Pancreas (tissue), 10 donors: ENCODE measurements around the gene NOX5. TPM values are rescaled to one million over a fixed set of nuclear protein-coding genes. Genes with fewer than 3 reads are reported as not detected.
"Not testable (repeated sequence)": the region's sequence is repeated elsewhere in the genome, so short reads cannot be mapped to it uniquely, and the experiment has no call there.

ENCODE experiments used
- ATAC-seq, 4 donors: fragments of 200-7000 bp; cut with Tn5 transposase; one replicate each; pipeline versions ENCODE4 v1.8.0 to v1.9.1; 2020; ENCODE audit warnings: mild to moderate bottlenecking in 4 of 4, moderate library complexity in 4 of 4
- DNase-seq, 6 donors: peaks; one replicate each; pipeline ENCODE4 v3.0.0-alpha.2; 2020
- FAIRE-seq: peaks from 2 replicates; lab custom pipeline; 2012; peaks lifted over from hg19 to GRCh38; lab: Jason Lieb, UNC
- H3K27ac ChIP-seq, 4 donors: fragments of 200-600 bp; sonication (generic); 1 replicate in 3 of 4; 2 replicates in 1 of 4; pipeline versions ENCODE4 v1.5.0 to v1.8.0; 2020
- H3K27me3 ChIP-seq, 4 donors: fragments of 200-600 bp; one replicate each; pipeline ENCODE4 v1.8.0; 2021
- H3K36me3 ChIP-seq, 3 donors: fragments of 200-600 bp; sonication (generic) in 1 of 3; one replicate each; pipeline versions ENCODE4 v1.5.0 to v1.8.0; 2020 to 2021
- H3K4me1 ChIP-seq, 3 donors: fragments of 200-600 bp; one replicate each; pipeline ENCODE4 v1.8.0; 2021
- H3K4me3 ChIP-seq, 4 donors: fragments of 200-600 bp; sonication (generic) in 2 of 4; one replicate each; pipeline versions ENCODE4 v1.5.0 to v1.8.0; 2020 to 2021
- H3K9me3 ChIP-seq, 4 donors: fragments of 200-600 bp; one replicate each; pipeline ENCODE4 v1.8.0; 2021
- CTCF ChIP-seq, 4 donors: fragments of 200-600 bp; sonication (generic) in 3 of 4; IDR thresholded peaks; one replicate each; pipeline versions ENCODE4 v1.5.0 to v1.8.0; 2021; ENCODE audit warnings: antibody characterized with exemption in 4 of 4
- WGBS, 2 donors: extraction: QIAGEN DNeasy Blood & Tissue Kit; methylation state at CpG; one replicate each; pipeline ENCODE4 v1.1.7; 2013; 5-methylcytosine and 5-hydroxymethylcytosine counted together
- intact Hi-C, 3 donors: fragments of 100-400 bp; cut with DNase I; formaldehyde crosslinking; loops; one replicate each; pipeline versions ENCODE4 v1.11.1 to v1.14.2; 2022
- polyA plus RNA-seq, 2 donors: library from polyadenylated mRNA; stranded (reverse); fragments of 200-250 nt; gene quantifications; one replicate each; pipeline ENCODE4 v1.2.3, GENCODE V29; 2013
- total RNA-seq, 6 donors: library from RNA; stranded (reverse); fragmentation: NEBNext Ultra II Directional in 4 of 6; extraction: Animal tissue kit (Norgen Biotek cat#: 25700) in 4 of 6; gene quantifications; one replicate each; pipeline versions ENCODE4 v1.2.1 to v1.2.4, GENCODE V29; 2021 to 2023
- donor health status: healthy with polysubstance abuse.
- donor health status: DM: no; HTN: no; CAD: no; lungs with moderate emphysema.
- donor health status: DM: no; HTN: no; CAD: no.
- donor health status: control.
- donor health status: control.
- donor health status: Bipolar disorder and iron deficiency.
- donor health status: DM: yes; HTN: yes; CAD: no.
- donor health status: DM: no; HTN: no; CAD: no.
- donor health status: DM: no; HTN: no; CAD: no.
- donor health status: DM: yes; HTN: yes; CAD: no.

The NOX5 gene
- total RNA-seq (under 1 TPM in 3 of 6 donors, not detected in 3; 0.05 to 0.14 (median 0.12) TPM), polyA plus RNA-seq (under 1 TPM; 0.04 to 0.26 TPM)

DNA sequence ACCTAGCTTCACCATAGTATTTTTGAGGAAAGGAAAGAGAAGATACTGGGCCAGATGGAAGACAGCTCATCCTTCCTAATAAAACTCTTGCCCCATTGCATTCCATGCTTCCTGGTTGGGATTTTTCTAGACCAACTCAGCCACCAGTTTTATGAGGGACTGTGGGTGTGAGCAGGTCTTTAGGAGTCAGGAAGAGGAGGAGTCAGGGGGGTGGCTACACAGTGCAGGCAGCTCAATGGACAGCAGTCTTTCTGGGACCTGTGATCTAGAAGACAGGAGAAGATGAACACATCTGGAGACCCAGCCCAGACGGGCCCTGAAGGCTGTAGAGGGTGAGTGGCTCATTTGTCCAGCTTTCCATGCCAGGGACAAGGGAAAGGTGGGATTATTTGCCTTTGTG lies at the start of gene NOX5:
TSS of gene NOX5 (plus strand) at position 242 of the 400 bp plus-strand sequence. CDS start at position 283, 41 bp downstream.
- no peaks in the 10 kb centered on the region for H3K27me3 ChIP-seq
- no peak for DNase-seq
- H3K9me3 ChIP-seq, result no peaks in the 10 kb centered on the region
- no peaks in the 10 kb centered on the region for H3K4me1 ChIP-seq
- no peak for TF ChIP-seq CTCF (IDR thresholded peaks at IDR 0.05)
- FAIRE-seq, result no peak
- WGBS, 2 donors, result 61 to 64% methylated on average over 1 of the region's 1 CpG
- H3K4me3 ChIP-seq, result no peak within 1 kb of the TSS
- intact Hi-C loops, result no loop called here
- ATAC-seq, result no peak
- no peak within 1 kb of the TSS for H3K27ac ChIP-seq
- H3K36me3 ChIP-seq, result no peaks in the 10 kb centered on the region

DNA sequence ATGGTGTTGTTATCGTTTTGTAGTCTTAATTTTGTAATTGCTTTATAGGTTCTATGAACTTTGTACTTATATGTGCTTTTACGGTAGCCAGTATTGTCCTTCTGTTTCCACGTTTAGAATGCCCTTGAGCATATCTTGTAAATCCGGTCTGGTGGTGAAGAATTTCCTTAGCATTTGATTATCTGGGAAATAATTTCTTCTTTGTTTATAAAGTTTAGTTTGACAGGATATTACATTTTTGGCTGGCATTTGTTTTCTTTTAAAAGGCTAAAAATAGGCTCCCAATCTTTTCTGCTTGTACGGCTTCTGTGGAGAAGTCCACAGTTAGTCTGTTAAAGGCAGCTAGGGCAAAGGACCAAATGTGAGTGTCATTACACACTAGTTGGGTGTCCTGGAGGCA lies 47.5 kb upstream of the NOX5 start:
- Histone ChIP-seq H3K36me3 (no peaks in the 10 kb centered on the region), H3K4me1 (no peaks in the 10 kb centered on the region), H3K27ac (no peak overlapping the region), H3K27me3 (no peaks in the 10 kb centered on the region), H3K9me3 (no peaks in the 10 kb centered on the region), H3K4me3 (no peak overlapping the region)
- no peak for TF ChIP-seq CTCF (IDR thresholded peaks at IDR 0.05)
- WGBS, 2 donors, result 29 to 34% methylated on average over 5 of the region's 5 CpGs
- DNase-seq (no peak), ATAC-seq (no peak), FAIRE-seq (no peak)
- intact Hi-C loops, result no loop called here

GRCh38 chr15:68967948-68968347 lies 46.5 kb upstream of the NOX5 start:
- FAIRE-seq, result no peak
- H3K9me3 ChIP-seq, result no peaks in the 10 kb centered on the region
- intact Hi-C loops, result no loop called here
- no peak overlapping the region for H3K4me3 ChIP-seq
- no peak for DNase-seq
- H3K4me1 ChIP-seq, result no peaks in the 10 kb centered on the region
- H3K27ac ChIP-seq, result no peak overlapping the region
- H3K27me3 ChIP-seq, result no peaks in the 10 kb centered on the region
- no peak for ATAC-seq
- no peaks in the 10 kb centered on the region for H3K36me3 ChIP-seq
- TF ChIP-seq CTCF (IDR thresholded peaks at IDR 0.05), result no peak

DNA sequence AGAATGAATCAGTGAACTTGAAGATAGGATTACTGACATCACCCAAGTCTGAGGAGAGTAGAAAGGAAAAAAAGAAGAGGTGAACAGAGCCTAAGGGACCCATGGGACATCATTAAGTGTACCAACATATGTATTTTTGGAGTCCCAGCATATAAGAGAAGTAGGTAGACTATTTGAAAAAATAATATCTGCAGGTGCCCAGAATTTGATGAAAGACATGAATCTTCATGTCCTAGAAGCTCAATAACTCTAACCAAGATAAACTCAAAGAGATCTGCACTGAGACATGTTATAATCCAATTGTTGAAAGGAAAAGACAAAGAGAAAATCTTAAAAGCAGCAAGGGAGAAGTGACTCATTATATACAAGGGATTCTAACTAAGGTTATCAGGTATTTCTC lies 45.2 kb upstream of the NOX5 start:
- ATAC-seq (no peak), FAIRE-seq (no peak), DNase-seq (no peak)
- no peaks in the 10 kb centered on the region for H3K27me3 ChIP-seq
- no peaks in the 10 kb centered on the region for H3K4me1 ChIP-seq
- H3K27ac ChIP-seq, result no peak overlapping the region
- H3K36me3 ChIP-seq, result no peaks in the 10 kb centered on the region
- H3K9me3 ChIP-seq, result no peaks in the 10 kb centered on the region
- no peak overlapping the region for H3K4me3 ChIP-seq
- TF ChIP-seq CTCF (IDR thresholded peaks at IDR 0.05), result no peak
- intact Hi-C loops, result no loop called here

DNA sequence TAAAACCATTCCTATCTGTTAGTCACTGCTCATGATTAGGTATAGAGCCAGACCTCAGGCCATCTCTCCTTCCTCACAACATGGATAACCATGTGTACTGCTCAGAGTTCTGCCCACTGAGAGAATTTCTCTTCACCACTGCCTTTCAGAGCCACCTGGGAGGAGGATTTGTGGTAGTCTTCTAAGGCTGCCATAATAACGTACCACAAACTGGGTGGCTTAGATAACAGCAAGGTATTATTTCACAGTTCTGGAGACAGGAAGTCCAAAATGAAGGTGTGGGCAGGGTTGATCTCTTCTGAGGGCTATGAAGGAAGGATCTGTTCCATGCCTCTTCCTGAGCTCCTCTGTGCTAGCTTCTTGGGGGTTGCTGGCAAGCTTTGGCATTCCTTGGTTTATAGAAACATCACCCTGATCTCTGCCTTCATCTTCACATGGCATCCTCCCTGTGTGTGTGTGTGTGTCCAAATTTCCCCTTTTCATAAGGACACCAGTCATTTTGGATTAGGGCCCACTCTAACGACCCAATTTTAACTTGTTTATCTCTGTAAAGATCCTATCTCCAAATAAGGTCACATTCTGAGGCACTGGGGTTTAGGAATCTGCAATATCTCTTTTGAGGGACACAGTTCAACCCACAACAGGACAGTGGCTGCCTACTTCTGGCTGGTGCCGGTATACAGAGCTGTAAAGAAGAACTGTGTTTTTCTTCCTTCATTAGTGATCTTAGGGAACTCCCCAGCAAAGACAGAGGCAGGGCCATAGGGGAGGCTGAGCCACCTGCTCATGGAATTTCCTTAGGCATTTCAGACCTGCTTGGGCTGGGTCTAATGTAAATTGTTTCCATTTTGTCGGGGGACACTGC lies 42.1 kb upstream of the NOX5 start:
- H3K27ac ChIP-seq, result no peak overlapping the region
- H3K9me3 ChIP-seq, result no peaks in the 10 kb centered on the region
- no peak for FAIRE-seq
- H3K4me3 ChIP-seq, result no peak overlapping the region
- intact Hi-C loops, result no loop called here
- no peak for DNase-seq
- no peak for ATAC-seq
- 46 to 57% methylated on average over 4 of the region's 4 CpGs for WGBS, 2 donors
- H3K4me1 ChIP-seq, result no peaks in the 10 kb centered on the region
- no peaks in the 10 kb centered on the region for H3K36me3 ChIP-seq
- no peaks in the 10 kb centered on the region for H3K27me3 ChIP-seq
- no peak for TF ChIP-seq CTCF (IDR thresholded peaks at IDR 0.05)

DNA sequence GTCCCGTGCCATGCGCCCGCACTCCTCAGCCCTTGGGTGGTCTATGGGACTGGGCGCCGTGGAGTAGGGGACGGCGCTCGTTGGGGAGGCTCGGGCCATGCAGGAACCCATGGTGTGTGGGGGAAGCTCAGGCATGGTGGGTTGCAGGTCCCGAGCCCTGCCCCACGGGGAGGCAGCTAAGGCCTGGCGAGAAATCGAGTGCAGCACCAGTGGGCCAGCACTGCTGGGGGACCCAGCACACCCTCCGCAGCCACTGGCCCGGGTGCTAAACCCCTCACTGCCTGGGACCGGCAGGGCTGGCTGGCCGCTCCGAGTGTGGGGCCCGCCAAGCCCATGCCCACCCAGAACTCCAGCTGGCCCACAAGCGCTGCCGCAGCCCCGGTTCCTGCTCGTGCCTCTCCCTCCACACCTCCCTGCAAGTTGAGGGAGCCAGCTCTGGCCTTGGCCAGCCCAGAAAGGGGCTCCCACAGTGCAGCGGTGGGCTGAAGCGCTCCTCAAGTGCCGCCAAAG lies 38.8 kb upstream of the NOX5 start:
- H3K4me3 ChIP-seq, ATAC-seq, intact Hi-C loops, H3K27me3 ChIP-seq, H3K36me3 ChIP-seq, H3K4me1 ChIP-seq, FAIRE-seq, H3K9me3 ChIP-seq, H3K27ac ChIP-seq: not testable (repeated sequence)
- DNase-seq, result peak in 1 of 6 donors; percentile 42
- 91 to 94% methylated on average over 23 to 26 of the region's 26 CpGs for WGBS, 2 donors

- 83 to 90% methylated on average over 10 of the region's 10 CpGs for WGBS, 2 donors
- H3K9me3 ChIP-seq, H3K4me3 ChIP-seq, H3K27ac ChIP-seq, ATAC-seq, FAIRE-seq, DNase-seq, H3K4me1 ChIP-seq, H3K36me3 ChIP-seq, intact Hi-C loops, H3K27me3 ChIP-seq: not testable (repeated sequence)
Measured at GRCh38 chr15:68977426-68977825, 37.1 kb upstream of the NOX5 start.
